HEK293T (cell line): Measurements from ENCODE around the gene WWC1.
A peak's percentile ranks its signal among the peaks of the same experiment; 100 is the strongest.

Source experiments
- CTCF ChIA-PET: fragments of 350-600 bp; formaldehyde crosslinking; extraction: SDS; loops from one replicate; lab custom pipeline; 2021; ENCODE audit warnings: antibody characterized with exemption, inconsistent platforms; lab: Yijun Ruan, JAX
- POLR2A ChIA-PET: fragments of 350-600 bp; formaldehyde crosslinking; extraction: SDS; loops from one replicate; lab custom pipeline; 2020; ENCODE audit warnings: antibody characterized with exemption, inconsistent platforms; lab: Yijun Ruan, JAX
- DNase-seq: peaks from one replicate; pipeline ENCODE4 v3.0.0; 2012; ENCODE audit warnings: mixed read lengths; ENCODE audit errors: extremely low spot score
- ARNT ChIP-seq: fragments of 450-650 bp; IDR thresholded peaks from 2 replicates; pipeline ENCODE4 v1.6.1; 2017; ENCODE audit warnings: mild to moderate bottlenecking
- BHLHE40 ChIP-seq: fragments of 450-650 bp; IDR thresholded peaks from 2 replicates; pipeline ENCODE4 v1.6.1; 2016; ENCODE audit warnings: mild to moderate bottlenecking, moderate library complexity, borderline replicate concordance
- CTBP1 ChIP-seq: fragments of 450-650 bp; IDR thresholded peaks from 2 replicates; pipeline ENCODE4 v1.6.1; 2016; ENCODE audit warnings: borderline replicate concordance
- ELF4 ChIP-seq: fragments of 450-650 bp; IDR thresholded peaks from 2 replicates; pipeline ENCODE4 v1.6.1; 2017; ENCODE audit warnings: antibody characterized with exemption
- FOXA1 ChIP-seq: fragments of 450-650 bp; IDR thresholded peaks from 2 replicates; pipeline ENCODE4 v1.6.1; 2016; ENCODE audit warnings: mild to moderate bottlenecking
- FOXK2 ChIP-seq: fragments of 450-650 bp; IDR thresholded peaks from 2 replicates; pipeline ENCODE4 v1.6.1; 2016; ENCODE audit warnings: mild to moderate bottlenecking
- FOXM1 ChIP-seq: fragments of 450-650 bp; IDR thresholded peaks from 2 replicates; pipeline ENCODE4 v1.6.1; 2017; ENCODE audit warnings: mild to moderate bottlenecking, borderline replicate concordance
- HDGF ChIP-seq: fragments of 450-650 bp; IDR thresholded peaks from 2 replicates; pipeline ENCODE4 v1.6.1; 2017; ENCODE audit warnings: antibody characterized with exemption, borderline replicate concordance
- L3MBTL2 ChIP-seq: fragments of 450-650 bp; conservative IDR thresholded peaks from 2 replicates; pipeline ENCODE4 v1.6.1; 2016; ENCODE audit warnings: mild to moderate bottlenecking
- LEF1 ChIP-seq: fragments of 450-650 bp; IDR thresholded peaks from 2 replicates; pipeline ENCODE4 v1.6.1; 2017; ENCODE audit warnings: mild to moderate bottlenecking, borderline replicate concordance
- NFRKB ChIP-seq: fragments of 450-650 bp; IDR thresholded peaks from 2 replicates; pipeline ENCODE4 v1.6.1; 2016; ENCODE audit warnings: mild to moderate bottlenecking, moderate library complexity
- PKNOX1 ChIP-seq: fragments of 450-650 bp; IDR thresholded peaks from 2 replicates; pipeline ENCODE4 v1.6.1; 2016
- SP1 ChIP-seq: fragments of 450-650 bp; IDR thresholded peaks from 2 replicates; pipeline ENCODE4 v1.6.1; 2017
- SUZ12 ChIP-seq: fragments of 450-650 bp; IDR thresholded peaks from 2 replicates; pipeline ENCODE4 v1.6.1; 2016; ENCODE audit warnings: mild to moderate bottlenecking
- TARDBP ChIP-seq: fragments of 450-650 bp; IDR thresholded peaks from 2 replicates; pipeline ENCODE4 v1.6.1; 2016
- ZNF384 ChIP-seq: fragments of 450-650 bp; IDR thresholded peaks from 2 replicates; pipeline ENCODE4 v1.6.1; 2016

Gene WWC1

GRCh38 chr5:168481330-168481788, 189.9 kb downstream of the WWC1 start:
- CTCF ChIA-PET = no interaction called here
- no peak for DNase-seq
- POLR2A ChIA-PET = no interaction called here
- no peak for TF ChIP-seq HDGF

- CTCF ChIA-PET = no interaction called here
- POLR2A ChIA-PET = no interaction called here
Measured at GRCh38 chr5:168482361-168482760, 190.9 kb downstream of the WWC1 start.

GRCh38 chr5:168486136-168486879, 194.9 kb downstream of the WWC1 start, which contains the start of gene RARS1:
Gene RARS1, plus strand, starts transcription at chr5:168486471. Its CDS starts 28 bp downstream, at chr5:168486499.
- DNase-seq = peak; percentile 100
- CTCF ChIA-PET = interaction anchor here (0.8 kb wide), 1 partner anchor 217 kb away, joined by 4 read pairs; no protein-coding TSS in a partner anchor
- POLR2A ChIA-PET = interaction anchor here (0.6 to 1.3 kb wide), 4 partner anchors 9 to 218 kb away, joined by 3 to 5 read pairs (median 4); no protein-coding TSS in a partner anchor
- TF ChIP-seq ARNT (peak; percentile 36; the same call in 1 of the 2 replicates), ELF4 (peak; percentile 69), SP1 (no peak), PKNOX1 (peak; percentile 82), CTBP1 (0 out of 2 replicates have a peak, but pooled peaks have one; percentile 34)

More at GRCh38 chr5:168482361-168482760, 190.9 kb downstream of the WWC1 start:
- TF ChIP-seq BHLHE40 (no peak), FOXA1 (no peak), FOXK2 (no peak), SP1 (no peak), PKNOX1 (no peak), CTBP1 (no peak), LEF1 (no peak), FOXM1 (no peak), ARNT (no peak), ZNF384 (no peak), SUZ12 (no peak), ELF4 (no peak), HDGF (no peak), TARDBP (no peak), L3MBTL2 (no peak), NFRKB (no peak)
- no peak for DNase-seq

GRCh38 chr5:168489059-168489458, 197.6 kb downstream of the WWC1 start:
- no peak for TF ChIP-seq TARDBP
- TF ChIP-seq FOXM1 = no peak
- no peak for TF ChIP-seq FOXK2
- TF ChIP-seq ELF4 = no peak
- TF ChIP-seq SUZ12 = no peak
- no peak for TF ChIP-seq L3MBTL2
- TF ChIP-seq BHLHE40 = no peak
- TF ChIP-seq ARNT = no peak
- no peak for TF ChIP-seq NFRKB
- no peak for TF ChIP-seq ZNF384
- ChIA-PET POLR2A (interaction anchor here (0.6 kb wide), 1 partner anchor 26 kb away, joined by 3 read pairs; no protein-coding TSS in a partner anchor), CTCF (no interaction called here)
- no peak for DNase-seq

- POLR2A ChIA-PET = interaction anchor here (1.4 kb wide), 1 partner anchor 7 kb away, joined by 5 read pairs; no protein-coding TSS in a partner anchor
- TF ChIP-seq ZNF384 (no peak), HDGF (no peak), ARNT (no peak), SUZ12 (no peak), L3MBTL2 (no peak), SP1 (no peak), TARDBP (no peak), NFRKB (no peak), FOXA1 (no peak), ELF4 (no peak), FOXK2 (no peak)
Measured at GRCh38 chr5:168494057-168494555, 202.7 kb downstream of the WWC1 start.

GRCh38 chr5:168502563-168503237, 211.3 kb downstream of the WWC1 start:
- DNase-seq = no peak
- ChIA-PET POLR2A (no interaction called here), CTCF (no interaction called here)
- no peak for TF ChIP-seq CTBP1
- no peak for TF ChIP-seq PKNOX1
- no peak for TF ChIP-seq FOXA1
- no peak for TF ChIP-seq FOXM1
- no peak for TF ChIP-seq ELF4
- TF ChIP-seq L3MBTL2 = no peak
- TF ChIP-seq HDGF = no peak
- TF ChIP-seq ARNT = no peak
- no peak for TF ChIP-seq LEF1
- no peak for TF ChIP-seq SP1
- TF ChIP-seq NFRKB = no peak
- no peak for TF ChIP-seq ZNF384
- TF ChIP-seq BHLHE40 = no peak
- no peak for TF ChIP-seq SUZ12

More at GRCh38 chr5:168494057-168494555, 202.7 kb downstream of the WWC1 start:
- CTCF ChIA-PET = no interaction called here
- DNase-seq = no peak
